HG03521 (cell line): Measurements from ENCODE around the gene SLC8A2.
A peak's percentile ranks its signal among the peaks of the same experiment; 100 is the strongest.

Experiments used
- ATAC-seq: cut with Tn5 transposase; IDR thresholded peaks from one replicate; pipeline ENCODE4 v1.9.1; 2021; ENCODE audit warnings: mild to moderate bottlenecking, moderate library complexity; ENCODE audit not compliant: unreplicated experiment

SLC8A2 gene, protein sequence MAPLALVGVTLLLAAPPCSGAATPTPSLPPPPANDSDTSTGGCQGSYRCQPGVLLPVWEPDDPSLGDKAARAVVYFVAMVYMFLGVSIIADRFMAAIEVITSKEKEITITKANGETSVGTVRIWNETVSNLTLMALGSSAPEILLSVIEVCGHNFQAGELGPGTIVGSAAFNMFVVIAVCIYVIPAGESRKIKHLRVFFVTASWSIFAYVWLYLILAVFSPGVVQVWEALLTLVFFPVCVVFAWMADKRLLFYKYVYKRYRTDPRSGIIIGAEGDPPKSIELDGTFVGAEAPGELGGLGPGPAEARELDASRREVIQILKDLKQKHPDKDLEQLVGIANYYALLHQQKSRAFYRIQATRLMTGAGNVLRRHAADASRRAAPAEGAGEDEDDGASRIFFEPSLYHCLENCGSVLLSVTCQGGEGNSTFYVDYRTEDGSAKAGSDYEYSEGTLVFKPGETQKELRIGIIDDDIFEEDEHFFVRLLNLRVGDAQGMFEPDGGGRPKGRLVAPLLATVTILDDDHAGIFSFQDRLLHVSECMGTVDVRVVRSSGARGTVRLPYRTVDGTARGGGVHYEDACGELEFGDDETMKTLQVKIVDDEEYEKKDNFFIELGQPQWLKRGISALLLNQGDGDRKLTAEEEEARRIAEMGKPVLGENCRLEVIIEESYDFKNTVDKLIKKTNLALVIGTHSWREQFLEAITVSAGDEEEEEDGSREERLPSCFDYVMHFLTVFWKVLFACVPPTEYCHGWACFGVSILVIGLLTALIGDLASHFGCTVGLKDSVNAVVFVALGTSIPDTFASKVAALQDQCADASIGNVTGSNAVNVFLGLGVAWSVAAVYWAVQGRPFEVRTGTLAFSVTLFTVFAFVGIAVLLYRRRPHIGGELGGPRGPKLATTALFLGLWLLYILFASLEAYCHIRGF

DNA sequence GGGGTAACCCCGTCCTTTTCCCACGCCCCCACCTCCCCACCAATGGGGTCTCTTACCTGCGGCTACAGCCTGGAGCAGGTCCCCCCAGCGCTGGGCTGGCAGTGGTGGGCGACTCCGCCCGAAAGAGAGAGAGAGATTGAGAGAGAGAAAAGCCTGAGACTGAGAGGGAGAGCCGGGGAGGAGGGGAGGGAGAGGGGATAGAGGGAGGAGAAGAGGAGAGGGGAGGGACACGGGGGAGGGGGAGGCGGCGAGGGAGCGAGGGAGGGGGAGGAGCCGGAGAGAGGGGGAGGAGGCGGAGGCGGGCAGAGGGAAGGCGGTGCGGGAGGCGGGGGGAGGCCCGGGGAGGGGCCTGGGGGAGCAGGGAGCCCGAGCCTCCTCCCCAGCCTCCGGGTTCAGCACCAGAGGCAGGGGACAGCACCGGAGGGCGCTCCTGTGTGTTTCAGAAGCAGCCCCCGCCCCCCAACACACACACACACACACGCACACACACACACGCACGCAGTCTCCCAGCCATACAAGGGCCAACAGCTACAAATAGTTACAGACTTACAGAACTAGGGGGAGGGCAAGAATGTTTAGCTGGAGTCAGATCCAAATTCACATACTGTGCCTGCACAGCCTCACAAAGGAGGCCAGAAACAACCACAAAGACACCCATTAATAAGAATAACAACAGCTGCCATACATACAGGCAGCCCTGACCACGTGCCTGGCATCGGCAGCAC, at the start of gene SLC8A2:
Gene SLC8A2 (minus strand): TSS at position 161 of the 725 bp plus-strand sequence. CDS start 5,490 bp downstream, outside the sequence.
- ATAC-seq: no peak

DNA sequence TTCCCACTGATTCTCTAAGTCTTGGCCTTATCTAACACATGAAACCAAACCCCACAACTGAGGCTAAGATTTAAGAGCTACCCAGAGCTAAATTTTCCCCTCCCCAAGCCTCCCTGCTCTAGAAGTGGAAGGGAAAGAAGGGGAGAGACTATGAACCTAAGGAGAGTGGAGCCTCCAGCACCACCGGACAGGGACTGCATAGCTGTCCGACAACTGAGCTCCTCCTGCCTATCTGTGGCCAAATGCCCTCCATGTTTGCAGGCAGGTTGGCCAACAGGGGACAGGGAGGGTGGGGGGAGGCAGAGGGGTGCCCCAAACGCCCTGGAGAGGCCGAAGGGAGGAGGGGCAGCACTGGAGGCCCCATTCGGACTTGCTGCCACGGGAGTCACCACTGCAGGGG, 49.1 kb upstream of the SLC8A2 start:
- ATAC-seq: no peak

DNA sequence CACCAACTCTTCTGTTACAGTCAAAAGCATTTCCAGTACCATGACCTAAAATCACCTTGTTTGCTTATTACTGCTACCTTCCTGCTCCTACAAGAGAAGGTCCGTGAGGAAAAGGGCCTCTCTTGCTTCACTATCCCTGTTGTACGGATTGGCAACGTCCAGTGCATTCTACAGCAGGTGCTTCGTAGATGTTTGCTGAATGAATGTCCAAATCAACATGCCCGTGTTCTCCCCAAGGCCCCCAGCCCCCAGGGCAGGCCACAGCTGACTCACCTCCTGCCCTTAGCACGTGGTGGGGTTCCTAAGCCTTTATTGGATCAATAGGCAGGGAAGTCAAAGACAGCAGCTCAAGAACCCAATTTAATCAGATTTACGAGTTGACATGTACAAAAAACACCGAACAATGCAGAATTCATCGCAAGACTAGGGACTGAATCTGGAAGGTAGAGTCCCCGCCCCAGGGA, 48.7 kb upstream of the SLC8A2 start:
- no peak for ATAC-seq

DNA sequence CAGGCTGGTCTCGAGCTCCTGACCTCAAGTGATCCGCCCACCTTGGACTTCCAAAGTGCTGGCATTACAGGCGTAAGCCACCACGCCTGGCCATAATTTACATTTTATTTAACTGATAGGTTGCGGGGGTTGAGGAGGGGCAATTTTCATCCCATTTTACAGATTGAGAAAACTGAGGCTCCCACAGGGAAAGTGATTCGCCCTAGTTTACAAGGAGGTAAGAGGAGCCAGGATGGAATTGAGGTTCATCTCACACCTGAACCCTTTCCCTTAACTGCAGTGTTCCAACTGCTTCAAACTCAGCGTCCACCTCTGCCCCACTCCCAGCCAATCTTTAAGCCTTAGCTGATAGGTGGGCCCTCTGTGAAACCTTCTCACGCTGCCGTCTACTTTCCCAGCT, 47.2 kb upstream of the SLC8A2 start:
- ATAC-seq: no peak

DNA sequence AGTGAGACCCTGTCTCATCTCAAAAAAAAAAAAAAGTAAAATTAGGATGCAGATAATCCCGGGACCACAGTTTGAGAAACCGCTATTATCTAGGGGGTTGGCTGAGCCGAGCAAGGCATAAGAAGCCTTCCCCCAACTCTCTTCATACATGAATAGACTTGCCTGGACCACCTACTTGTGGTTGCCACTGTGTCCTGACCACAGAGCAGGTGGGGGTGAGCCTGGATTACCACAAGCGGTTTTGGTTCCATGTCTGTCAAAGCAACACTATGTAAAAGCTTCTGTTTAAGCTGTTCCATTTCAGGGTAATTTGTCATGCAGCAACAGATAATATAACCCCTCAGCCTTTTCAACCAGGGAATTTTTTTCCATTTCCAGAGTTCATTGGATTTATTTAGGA, 46.4 kb upstream of the SLC8A2 start:
- no peak for ATAC-seq

DNA sequence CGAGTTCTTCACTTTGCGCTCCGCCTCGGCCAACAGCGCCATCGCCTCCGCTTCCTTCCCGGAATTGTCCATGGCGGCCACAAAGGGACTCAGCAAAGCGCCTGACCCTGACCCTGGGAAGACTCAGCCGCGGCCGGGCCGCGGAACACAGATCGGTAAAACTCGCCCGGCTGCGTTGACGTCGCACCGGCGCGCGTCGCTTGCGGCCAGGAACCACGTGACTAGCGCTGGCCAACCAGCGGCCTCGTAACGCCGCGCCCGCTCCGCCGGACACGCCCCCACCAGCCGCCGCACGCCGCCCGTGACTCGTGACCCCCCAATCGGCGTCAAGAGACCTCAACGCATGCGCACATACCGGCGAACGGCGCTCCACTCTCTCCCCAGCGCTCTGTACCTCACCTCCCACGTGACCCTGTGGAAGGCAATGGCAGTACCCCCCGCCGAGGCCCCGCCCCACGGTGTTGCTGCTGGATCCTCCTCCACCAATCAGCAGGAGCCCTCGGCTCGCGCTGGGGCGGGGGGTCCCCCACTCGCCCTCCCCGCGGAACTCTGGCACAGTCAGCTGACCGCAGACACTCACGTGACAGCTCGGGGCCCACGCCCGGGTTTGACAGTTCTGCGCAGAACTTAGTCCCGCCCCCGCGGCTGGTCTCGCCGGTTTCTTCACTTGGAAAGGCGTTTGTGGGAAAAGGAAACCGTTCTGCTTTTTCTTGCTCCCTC, 43.3 kb upstream of the SLC8A2 start, which contains the start of gene NAPA:
Gene NAPA (minus strand): TSS at position 195 of the 720 bp plus-strand sequence. CDS start 123 bp downstream, at position 72.
- ATAC-seq: peak; percentile 84

DNA sequence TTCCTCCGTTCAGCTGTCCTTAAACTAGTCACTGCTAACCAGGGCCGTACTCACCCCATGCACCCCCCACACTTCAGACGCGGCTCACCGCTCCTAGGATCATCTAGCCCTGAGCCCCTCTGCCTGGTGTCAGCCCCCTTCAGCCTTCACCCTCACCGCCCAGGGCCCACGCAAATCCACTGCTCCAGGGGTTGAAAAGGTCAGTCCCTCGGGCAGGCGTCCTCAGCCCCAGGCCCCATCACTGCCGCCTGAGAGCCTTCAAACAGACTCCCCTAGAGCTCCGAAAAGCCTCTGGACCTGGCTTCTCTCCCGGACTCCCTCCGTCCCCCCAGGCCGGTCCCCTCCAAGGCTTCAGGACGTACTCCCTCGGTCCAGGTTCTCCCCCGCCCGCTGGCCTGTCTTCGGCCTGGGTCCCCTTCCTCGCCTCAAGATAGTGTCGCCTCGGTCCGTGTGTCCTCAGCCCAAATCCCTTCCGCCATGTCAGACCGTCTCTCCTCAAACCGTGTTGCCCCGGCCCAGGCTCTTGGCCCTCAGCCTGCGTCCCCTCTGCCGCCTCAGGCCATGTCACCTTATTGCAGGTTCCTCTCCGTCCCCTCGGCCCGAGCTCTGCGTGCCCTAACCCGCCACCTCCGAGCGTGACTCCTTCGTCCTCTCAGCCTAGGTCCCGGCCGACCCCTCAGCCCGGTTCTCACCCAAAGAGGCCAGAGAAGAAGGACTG, 42.6 kb upstream of the SLC8A2 start:
- ATAC-seq: peak; percentile 0

DNA sequence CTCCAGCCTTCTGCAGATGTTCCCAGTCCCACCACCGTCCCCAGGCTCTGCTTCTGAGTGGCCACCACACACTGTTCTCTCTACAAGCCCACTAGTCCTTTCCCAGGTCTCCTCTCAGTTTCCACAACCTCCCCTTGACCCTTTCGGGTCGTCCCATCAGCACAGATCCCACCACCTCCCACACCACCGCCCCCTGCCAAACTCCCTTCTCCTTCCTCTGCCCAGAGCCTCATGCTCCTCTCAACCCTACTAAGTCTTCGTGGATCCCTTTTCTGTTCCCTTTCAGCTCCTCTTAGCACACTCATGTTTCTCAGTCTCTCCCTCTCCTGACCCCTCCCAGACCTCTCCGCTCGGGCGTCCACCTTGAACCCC, 41.2 kb upstream of the SLC8A2 start:
- ATAC-seq: no peak

DNA sequence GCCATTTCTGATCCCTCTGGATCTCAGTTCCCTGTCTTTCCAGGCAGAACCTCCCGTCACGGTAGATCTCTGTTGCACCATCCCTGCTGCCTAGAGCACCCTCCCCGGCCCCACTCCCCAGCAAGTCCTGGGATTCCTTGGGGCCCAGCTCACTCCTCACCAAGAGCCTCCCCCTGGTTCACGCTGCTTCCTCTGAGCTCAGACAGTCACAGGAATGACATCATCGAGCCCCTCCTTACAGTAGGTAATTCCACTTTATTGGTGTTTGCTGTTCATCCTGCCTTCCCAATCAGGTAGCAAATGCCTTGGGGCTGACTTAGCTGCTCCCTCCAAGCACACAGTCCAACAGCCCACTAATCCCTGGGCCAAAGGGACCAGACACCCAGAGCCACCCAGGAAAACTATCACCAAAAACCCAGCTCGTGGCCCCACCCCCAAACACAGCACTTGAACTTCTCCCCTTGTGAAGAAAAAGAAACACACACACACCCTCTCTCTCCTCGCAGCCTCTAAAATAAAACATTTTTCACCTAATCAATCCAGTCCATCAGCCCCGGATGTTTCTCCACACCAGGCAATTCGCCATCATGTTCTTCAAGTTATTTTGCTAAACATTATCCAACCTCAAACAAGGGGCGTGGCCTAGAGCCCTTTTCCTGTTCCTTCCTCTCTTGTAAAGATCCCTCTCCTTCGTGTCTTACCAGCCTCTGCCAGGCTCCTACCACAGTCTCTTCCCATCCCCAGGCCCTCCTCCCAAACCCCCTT, 40.7 kb upstream of the SLC8A2 start:
- no peak for ATAC-seq

DNA sequence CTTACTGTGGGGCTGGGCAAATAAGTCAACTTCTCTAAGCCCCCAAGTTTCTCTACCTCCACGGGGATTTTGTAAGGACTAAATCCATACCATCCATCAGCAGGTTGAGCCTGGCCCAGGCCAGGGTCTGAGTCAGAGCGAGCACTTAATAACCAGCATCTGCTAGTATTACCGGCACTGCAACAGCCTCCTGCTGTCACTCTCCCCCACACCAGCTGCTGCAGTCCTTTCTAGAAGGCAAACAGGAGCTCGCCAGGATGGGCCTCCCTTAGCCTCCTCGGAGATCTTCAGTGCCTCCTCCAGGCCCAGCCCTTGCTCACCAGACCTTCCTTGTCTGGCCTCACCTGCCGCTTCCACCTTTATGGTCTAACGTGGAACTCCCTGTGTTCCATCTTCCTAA, 40.0 kb upstream of the SLC8A2 start:
- no peak for ATAC-seq

DNA sequence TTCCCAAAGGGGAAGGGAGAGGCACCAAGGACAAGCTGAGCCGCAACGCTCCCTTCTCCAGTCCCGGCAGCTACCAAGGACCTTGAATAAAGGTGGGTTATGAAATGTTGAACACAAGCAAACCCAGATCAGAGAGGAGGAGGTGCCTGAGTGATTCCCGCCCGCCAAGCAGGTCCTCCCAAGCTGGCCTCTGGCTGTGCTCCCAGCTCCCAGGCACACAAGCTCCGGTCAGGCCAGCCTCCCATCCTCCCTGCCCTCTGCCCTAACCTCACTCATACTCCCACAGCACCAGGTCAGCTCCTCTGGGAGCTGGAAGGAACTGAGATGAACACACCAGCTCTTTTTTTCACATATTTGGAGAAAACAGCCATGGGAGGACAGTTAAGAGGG, 39.4 kb upstream of the SLC8A2 start:
- no peak for ATAC-seq

DNA sequence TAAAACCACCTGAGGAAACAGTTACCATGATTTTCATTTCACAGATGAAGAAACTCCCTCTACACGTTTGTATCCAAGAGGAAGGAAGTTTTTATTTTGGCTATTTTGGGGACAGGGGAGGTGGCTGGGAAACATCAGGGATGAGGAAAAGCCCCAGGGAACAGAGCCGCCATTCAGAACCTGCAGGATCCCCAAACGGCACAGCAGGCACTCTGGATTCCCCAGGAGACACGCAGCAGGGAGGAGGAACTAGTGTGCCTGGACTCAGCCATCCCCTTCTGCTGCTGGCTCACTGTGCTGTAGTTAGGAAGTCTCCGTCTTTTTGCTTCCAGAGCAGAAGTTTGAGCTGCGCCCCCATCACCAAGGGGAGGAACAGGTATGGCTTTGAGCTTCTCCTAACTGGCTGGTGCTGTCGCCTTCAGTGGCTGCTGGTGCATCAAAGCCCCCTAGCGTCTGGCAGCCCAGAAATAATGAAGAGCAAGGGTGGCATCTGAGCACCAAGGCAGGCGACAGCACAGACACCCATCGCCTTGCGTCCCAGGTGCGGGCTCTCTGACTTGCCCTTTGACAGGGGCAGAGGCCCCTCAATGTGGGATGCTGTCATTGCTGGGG, 38.9 kb upstream of the SLC8A2 start:
- no peak for ATAC-seq

DNA sequence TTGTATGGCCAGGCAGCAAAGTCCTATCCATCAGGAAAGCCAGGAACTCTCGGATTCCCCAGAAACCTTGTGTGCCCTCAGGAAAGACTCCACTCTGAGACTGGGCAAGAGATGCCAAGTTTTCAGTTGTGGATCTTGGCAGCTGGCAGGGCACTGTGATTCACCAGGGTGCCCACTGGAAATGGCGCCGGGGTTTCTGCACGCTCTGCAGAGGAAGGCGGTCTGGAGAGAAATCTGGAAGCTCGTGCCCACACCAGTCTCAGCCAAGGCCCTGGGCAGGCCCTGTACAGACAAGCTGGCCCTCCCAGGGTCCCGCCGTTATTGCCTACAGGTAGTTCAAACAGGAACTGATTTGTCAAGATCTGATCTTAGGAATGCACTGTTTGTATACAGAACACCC, 38.3 kb upstream of the SLC8A2 start:
- ATAC-seq: no peak

DNA sequence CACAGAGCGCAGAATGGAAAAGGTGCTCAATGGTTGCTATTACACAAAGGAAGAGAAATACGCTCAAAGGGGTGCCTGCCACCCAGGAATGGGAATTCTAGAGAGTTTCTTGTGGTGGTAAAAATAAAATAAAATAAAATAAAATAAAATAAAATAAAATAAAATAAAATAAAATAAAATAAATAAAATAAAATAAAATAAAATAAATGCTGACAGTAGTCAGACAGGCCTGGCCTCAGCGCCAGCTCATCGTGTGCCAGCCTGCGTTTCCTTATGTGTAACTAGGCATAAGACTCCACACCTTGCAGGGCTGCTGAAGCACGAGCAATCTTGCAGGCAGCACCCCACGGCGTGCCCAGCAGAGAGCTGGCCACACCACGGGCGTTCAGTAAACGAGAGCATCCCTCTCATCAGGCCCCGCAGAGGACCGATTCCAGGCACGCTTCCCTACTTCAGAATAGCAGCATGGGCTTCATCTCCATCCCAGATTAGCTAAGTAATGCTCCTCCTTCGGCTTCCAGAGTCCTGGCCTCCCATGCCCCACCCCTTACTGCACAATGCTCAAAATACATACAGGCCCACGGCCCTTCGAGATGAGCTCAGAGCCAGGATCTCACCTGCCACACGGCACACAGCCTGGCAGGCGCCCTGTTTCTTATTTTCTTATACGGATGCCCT, 37.6 kb upstream of the SLC8A2 start:
- no peak for ATAC-seq

DNA sequence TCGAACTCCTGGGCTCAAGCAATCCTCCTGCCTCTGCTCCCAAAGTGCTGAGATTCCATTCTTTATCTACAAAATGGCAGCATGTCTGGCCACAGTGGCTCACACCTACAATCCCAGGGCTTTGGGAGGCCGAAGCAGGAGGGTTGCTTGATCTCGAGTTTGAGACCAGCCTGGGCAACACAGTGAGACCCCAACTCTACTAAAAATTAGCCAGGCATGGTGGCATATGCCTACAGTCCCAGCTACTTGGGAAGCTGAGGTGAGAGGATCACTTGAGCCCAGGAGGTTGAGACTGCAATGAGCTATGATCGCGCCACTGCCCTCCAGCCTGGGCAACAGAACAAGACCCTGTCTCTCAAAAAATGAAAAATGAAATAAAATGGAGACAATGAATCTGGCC, 37.0 kb upstream of the SLC8A2 start:
- no peak for ATAC-seq

DNA sequence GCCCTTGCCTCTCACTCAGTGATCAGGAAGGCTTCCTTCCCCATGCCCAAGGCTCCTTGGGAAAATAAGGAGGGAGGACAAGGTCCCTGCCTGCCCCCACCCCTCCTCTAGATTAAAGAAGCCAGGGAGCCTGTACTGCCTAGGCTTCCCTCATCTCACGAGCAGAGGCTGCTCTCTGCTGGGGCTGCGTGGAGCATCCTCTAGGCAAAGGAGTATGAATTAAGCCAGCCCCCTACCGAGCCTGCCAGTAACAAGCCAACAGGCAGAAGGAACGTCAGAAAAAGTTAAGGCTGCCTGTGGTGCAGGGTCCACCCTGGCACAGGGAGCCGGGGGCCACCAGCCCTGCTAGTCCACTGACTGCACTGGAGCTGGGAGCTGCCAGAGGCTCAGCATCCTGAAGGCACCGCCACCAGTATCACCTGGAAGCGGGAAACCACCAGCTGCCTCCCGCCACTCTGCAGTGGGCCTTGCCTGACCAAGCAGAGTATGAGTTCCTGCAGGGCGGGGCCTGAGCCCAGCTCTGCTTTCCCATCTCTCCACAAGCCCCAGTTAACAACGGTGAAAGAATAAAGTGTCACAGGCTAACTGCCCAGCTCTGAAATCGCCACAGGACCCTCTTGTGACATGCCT, 36.3 kb upstream of the SLC8A2 start:
- ATAC-seq: no peak

DNA sequence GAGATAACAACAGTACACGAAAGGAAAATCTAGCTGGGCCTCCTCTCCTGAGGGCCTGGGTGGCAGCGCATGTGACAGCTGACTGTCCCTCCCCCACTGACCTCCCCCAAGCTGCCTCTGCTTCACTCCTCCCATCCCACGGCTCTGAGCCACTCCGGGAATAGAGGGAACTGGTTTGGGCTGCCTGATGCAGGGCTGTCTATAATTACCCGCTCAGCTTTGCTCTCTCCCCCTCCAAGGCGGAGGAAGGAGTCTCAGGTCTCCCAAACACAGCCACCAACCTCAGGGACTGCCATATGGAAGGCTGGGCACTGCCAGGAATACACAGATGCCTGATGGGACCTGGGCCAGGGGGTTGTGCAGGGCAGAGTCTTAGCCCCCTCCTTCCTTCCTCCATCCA, 35.3 kb upstream of the SLC8A2 start:
- ATAC-seq: no peak

DNA sequence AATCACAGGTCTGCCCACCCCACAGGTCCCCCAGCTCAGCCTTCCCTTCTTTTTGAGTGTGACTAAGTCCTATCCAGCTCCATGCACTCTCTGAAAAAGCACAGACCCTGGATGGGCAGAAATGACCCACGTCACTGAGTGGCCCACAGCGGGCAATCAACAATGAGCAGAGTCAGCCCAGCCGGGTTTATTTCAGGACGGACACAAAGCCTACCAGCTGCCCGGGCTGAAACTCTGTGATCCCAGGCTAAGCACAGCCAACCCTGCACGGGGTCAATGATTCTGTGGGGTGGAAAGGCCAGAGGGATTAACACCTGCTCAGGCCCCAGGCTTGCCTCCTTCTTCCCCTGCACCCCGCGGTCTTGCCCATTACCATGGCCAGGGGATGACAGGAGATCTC, 34.8 kb upstream of the SLC8A2 start:
- no peak for ATAC-seq
